ENCODE results near the gene SNX3. TPM values are rescaled to one million over a fixed set of nuclear protein-coding genes. Genes with fewer than 3 reads are reported as not detected.
"Not testable (repeated sequence)": the region's sequence is repeated elsewhere in the genome, so short reads cannot be mapped to it uniquely, and the experiment has no call there.

SNX3 gene
- polyA plus RNA-seq, 4 donors = 140 to 331 (median 209) TPM

GRCh38 chr6:108294727-108295625 is 34.1 kb upstream of the SNX3 start, which contains the start of gene AFG1L:
Gene AFG1L, plus strand, starts transcription at chr6:108295054. Its CDS starts 26 bp downstream, at chr6:108295080.
- Histone ChIP-seq H3K27me3 (ENCODE audit: control insufficient read depth in 3 of 3, insufficient read depth in 3 of 3, low read length in 3 of 3) (no peaks in the 10 kb centered on the region), H3K4me3 (ENCODE audit: low read depth in 1 of 3, low read length in 3 of 3) (peak within 1 kb of the TSS; percentile 61 to 78 (median 70)), H3K36me3 (ENCODE audit: control insufficient read depth in 3 of 3, insufficient read depth in 2 of 3, low read depth in 1 of 3, low read length in 3 of 3) (no peaks in the 10 kb centered on the region), H3K4me1 (ENCODE audit: control insufficient read depth in 3 of 3, insufficient read depth in 2 of 3, low read depth in 1 of 3, low read length in 2 of 3) (peaks cover 0 to 11% (median 2%) of the 10 kb centered on the region in 3 donors), H3K27ac (ENCODE audit: low read depth in 1 of 3, low read length in 2 of 3) (peak within 1 kb of the TSS; percentile 90 to 99 (median 97)), H3K9me3 (ENCODE audit: control insufficient read depth in 2 of 2, insufficient read depth in 1 of 2, low read depth in 1 of 2, low read length in 1 of 2) (no peaks in the 10 kb centered on the region)
- FAIRE-seq (no peak), DNase-seq (peak; percentile 95 to 96)
- 0 to 1% (median 1%) methylated on average over 43 to 46 of the region's 46 CpGs for WGBS, 3 donors

- WGBS, 3 donors = 33 to 34% (median 33%) methylated on average over 16 of the region's 16 CpGs
Measured at GRCh38 chr6:108294297-108294726, 33.5 kb upstream of the SNX3 start.

DNA sequence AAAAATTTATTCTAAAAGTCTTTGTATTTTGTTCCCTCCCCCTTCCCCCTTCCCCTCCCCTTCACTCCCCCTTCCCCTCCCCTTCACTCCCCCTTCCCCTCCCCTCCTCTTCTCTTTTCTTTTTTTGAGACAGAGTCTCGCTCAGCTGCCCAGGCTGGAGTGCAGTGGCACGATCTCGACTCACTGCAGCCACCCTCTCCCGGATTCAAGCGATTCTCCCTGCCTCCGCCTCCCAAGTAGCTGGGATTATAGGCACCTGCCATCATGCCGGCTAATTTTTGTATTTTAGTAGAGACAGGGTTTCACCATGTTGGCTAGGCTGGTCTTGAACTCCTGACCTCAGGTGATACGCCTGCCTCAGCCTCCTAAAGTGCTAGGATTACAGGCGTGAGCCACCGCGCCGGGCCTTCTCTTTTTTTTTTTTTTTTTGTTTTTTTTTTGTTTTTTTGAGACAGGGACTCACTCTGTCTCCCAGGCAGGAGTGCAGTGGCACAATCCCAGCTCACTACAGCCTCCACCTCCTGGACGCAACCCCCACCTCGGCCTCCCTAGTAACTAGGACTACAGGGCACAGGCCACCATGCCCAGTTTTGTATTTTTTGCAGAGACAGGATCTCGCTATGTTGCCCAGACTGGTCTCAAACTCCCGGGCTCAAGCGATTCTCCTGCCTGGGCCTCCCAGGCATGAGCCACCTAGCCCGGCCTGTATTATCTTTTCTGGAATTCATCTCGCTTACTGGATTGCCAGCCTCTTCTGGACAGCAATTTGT is 32.9 kb upstream of the SNX3 start:
- FAIRE-seq = no peak
- 94 to 95% (median 94%) methylated on average over 16 to 19 of the region's 19 CpGs for WGBS, 3 donors
- DNase-seq = no peak
- no peaks in the 10 kb centered on the region for H3K9me3 ChIP-seq (ENCODE audit: control insufficient read depth in 2 of 2, insufficient read depth in 1 of 2, low read depth in 1 of 2, low read length in 1 of 2)
- no peaks in the 10 kb centered on the region for H3K36me3 ChIP-seq (ENCODE audit: control insufficient read depth in 3 of 3, insufficient read depth in 2 of 3, low read depth in 1 of 3, low read length in 3 of 3)
- H3K27ac ChIP-seq (ENCODE audit: low read depth in 1 of 3, low read length in 2 of 3) = peak overlapping the region in 1 of 3 donors; percentile 90
- H3K4me3 ChIP-seq (ENCODE audit: low read depth in 1 of 3, low read length in 3 of 3) = peak overlapping the region in 1 of 3 donors; percentile 61
- H3K4me1 ChIP-seq (ENCODE audit: control insufficient read depth in 3 of 3, insufficient read depth in 2 of 3, low read depth in 1 of 3, low read length in 2 of 3) = peaks cover 0 to 5% (median 2%) of the 10 kb centered on the region in 3 donors
- H3K27me3 ChIP-seq (ENCODE audit: control insufficient read depth in 3 of 3, insufficient read depth in 3 of 3, low read length in 3 of 3) = no peaks in the 10 kb centered on the region

More at GRCh38 chr6:108294297-108294726, 33.5 kb upstream of the SNX3 start:
- Histone ChIP-seq H3K4me1 (ENCODE audit: control insufficient read depth in 3 of 3, insufficient read depth in 2 of 3, low read depth in 1 of 3, low read length in 2 of 3) (peaks cover 0 to 6% (median 2%) of the 10 kb centered on the region in 3 donors), H3K9me3 (ENCODE audit: control insufficient read depth in 2 of 2, insufficient read depth in 1 of 2, low read depth in 1 of 2, low read length in 1 of 2) (no peaks in the 10 kb centered on the region), H3K36me3 (ENCODE audit: control insufficient read depth in 3 of 3, insufficient read depth in 2 of 3, low read depth in 1 of 3, low read length in 3 of 3) (no peaks in the 10 kb centered on the region), H3K27ac (ENCODE audit: low read depth in 1 of 3, low read length in 2 of 3) (peak overlapping the region; percentile 90 to 99 (median 97)), H3K4me3 (ENCODE audit: low read depth in 1 of 3, low read length in 3 of 3) (peak overlapping the region; percentile 61 to 78 (median 70)), H3K27me3 (ENCODE audit: control insufficient read depth in 3 of 3, insufficient read depth in 3 of 3, low read length in 3 of 3) (no peaks in the 10 kb centered on the region)
- DNase-seq = no peak
- no peak for FAIRE-seq

- not testable (repeated sequence) for H3K4me1 ChIP-seq (ENCODE audit: control insufficient read depth in 3 of 3, insufficient read depth in 2 of 3, low read depth in 1 of 3, low read length in 2 of 3); H3K36me3 ChIP-seq (ENCODE audit: control insufficient read depth in 3 of 3, insufficient read depth in 2 of 3, low read depth in 1 of 3, low read length in 3 of 3); H3K4me3 ChIP-seq (ENCODE audit: low read depth in 1 of 3, low read length in 3 of 3); FAIRE-seq; H3K27me3 ChIP-seq (ENCODE audit: control insufficient read depth in 3 of 3, insufficient read depth in 3 of 3, low read length in 3 of 3); H3K27ac ChIP-seq (ENCODE audit: low read depth in 1 of 3, low read length in 2 of 3); DNase-seq; H3K9me3 ChIP-seq (ENCODE audit: control insufficient read depth in 2 of 2, insufficient read depth in 1 of 2, low read depth in 1 of 2, low read length in 1 of 2)
- WGBS, 3 donors = 76 to 94% (median 81%) methylated on average over 3 of the region's 3 CpGs
Measured at GRCh38 chr6:108292561-108292960, 31.7 kb upstream of the SNX3 start.

DNA sequence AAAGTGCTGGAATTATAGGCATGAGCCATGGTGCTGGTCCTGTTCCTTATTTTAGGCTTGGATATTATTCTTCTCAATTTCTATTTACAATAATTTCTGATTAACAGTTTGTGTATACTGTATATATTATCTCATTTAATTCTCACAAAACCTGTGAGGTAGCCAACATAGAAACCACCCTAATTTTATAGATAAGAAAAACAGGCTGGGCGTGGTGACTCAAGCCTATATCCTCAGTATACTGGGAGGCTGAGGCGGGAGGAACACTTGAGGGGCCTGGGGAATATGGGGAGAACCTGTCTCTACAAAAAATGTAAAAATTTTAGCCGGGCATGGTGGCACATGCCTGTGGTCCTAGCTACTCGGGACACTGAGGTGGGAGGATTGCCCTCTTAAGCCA is 30.3 kb upstream of the SNX3 start:
- DNase-seq = no peak
- Histone ChIP-seq H3K36me3 (ENCODE audit: control insufficient read depth in 3 of 3, insufficient read depth in 2 of 3, low read depth in 1 of 3, low read length in 3 of 3) (no peaks in the 10 kb centered on the region), H3K27ac (ENCODE audit: low read depth in 1 of 3, low read length in 2 of 3) (no peak overlapping the region), H3K4me3 (ENCODE audit: low read depth in 1 of 3, low read length in 3 of 3) (no peak overlapping the region), H3K9me3 (ENCODE audit: control insufficient read depth in 2 of 2, insufficient read depth in 1 of 2, low read depth in 1 of 2, low read length in 1 of 2) (no peaks in the 10 kb centered on the region), H3K27me3 (ENCODE audit: control insufficient read depth in 3 of 3, insufficient read depth in 3 of 3, low read length in 3 of 3) (no peaks in the 10 kb centered on the region), H3K4me1 (ENCODE audit: control insufficient read depth in 3 of 3, insufficient read depth in 2 of 3, low read depth in 1 of 3, low read length in 2 of 3) (peaks cover 0 to 5% (median 2%) of the 10 kb centered on the region in 3 donors)
- WGBS, 3 donors = 86 to 93% (median 92%) methylated on average over 4 of the region's 4 CpGs
- FAIRE-seq = no peak

DNA sequence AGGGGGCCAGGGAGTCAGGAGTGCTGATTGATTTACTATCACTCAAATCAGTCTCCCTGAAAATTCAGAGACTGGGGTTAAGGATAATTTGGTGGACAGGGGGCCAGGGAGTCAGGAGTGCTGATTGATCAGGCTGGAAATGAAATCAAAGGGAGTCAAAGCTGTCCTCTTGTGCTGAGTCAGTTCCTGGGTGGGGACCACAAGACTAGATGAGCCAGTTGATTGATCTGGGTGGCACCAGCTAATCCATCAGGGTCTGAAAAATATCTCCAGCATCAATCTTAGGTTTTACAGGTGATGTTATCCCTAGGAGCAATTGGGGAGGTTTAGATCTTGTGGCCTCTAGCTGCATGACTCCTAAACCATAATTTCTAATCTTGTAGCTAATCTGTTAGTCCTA is 27.9 kb upstream of the SNX3 start:
- no peak for FAIRE-seq
- no peak for DNase-seq
- Histone ChIP-seq H3K4me1 (ENCODE audit: control insufficient read depth in 3 of 3, insufficient read depth in 2 of 3, low read depth in 1 of 3, low read length in 2 of 3) (peaks cover 0 to under 1% (median 0%) of the 10 kb centered on the region in 3 donors), H3K27ac (ENCODE audit: low read depth in 1 of 3, low read length in 2 of 3) (no peak overlapping the region), H3K36me3 (ENCODE audit: control insufficient read depth in 3 of 3, insufficient read depth in 2 of 3, low read depth in 1 of 3, low read length in 3 of 3) (no peaks in the 10 kb centered on the region), H3K27me3 (ENCODE audit: control insufficient read depth in 3 of 3, insufficient read depth in 3 of 3, low read length in 3 of 3) (no peaks in the 10 kb centered on the region), H3K9me3 (ENCODE audit: control insufficient read depth in 2 of 2, insufficient read depth in 1 of 2, low read depth in 1 of 2, low read length in 1 of 2) (no peaks in the 10 kb centered on the region), H3K4me3 (ENCODE audit: low read depth in 1 of 3, low read length in 3 of 3) (no peak overlapping the region)

- H3K9me3 ChIP-seq (ENCODE audit: control insufficient read depth in 2 of 2, insufficient read depth in 1 of 2, low read depth in 1 of 2, low read length in 1 of 2) = no peaks in the 10 kb centered on the region
- FAIRE-seq (no peak), DNase-seq (no peak)
- 58 to 69% (median 63%) methylated on average over 3 of the region's 3 CpGs for WGBS, 3 donors
- no peaks in the 10 kb centered on the region for H3K4me1 ChIP-seq (ENCODE audit: control insufficient read depth in 3 of 3, insufficient read depth in 2 of 3, low read depth in 1 of 3, low read length in 2 of 3)
- no peaks in the 10 kb centered on the region for H3K27me3 ChIP-seq (ENCODE audit: control insufficient read depth in 3 of 3, insufficient read depth in 3 of 3, low read length in 3 of 3)
- H3K27ac ChIP-seq (ENCODE audit: low read depth in 1 of 3, low read length in 2 of 3) = no peak overlapping the region
- no peaks in the 10 kb centered on the region for H3K36me3 ChIP-seq (ENCODE audit: control insufficient read depth in 3 of 3, insufficient read depth in 2 of 3, low read depth in 1 of 3, low read length in 3 of 3)
- H3K4me3 ChIP-seq (ENCODE audit: low read depth in 1 of 3, low read length in 3 of 3) = no peak overlapping the region
Measured at GRCh38 chr6:108287373-108287772, 26.5 kb upstream of the SNX3 start.

DNA sequence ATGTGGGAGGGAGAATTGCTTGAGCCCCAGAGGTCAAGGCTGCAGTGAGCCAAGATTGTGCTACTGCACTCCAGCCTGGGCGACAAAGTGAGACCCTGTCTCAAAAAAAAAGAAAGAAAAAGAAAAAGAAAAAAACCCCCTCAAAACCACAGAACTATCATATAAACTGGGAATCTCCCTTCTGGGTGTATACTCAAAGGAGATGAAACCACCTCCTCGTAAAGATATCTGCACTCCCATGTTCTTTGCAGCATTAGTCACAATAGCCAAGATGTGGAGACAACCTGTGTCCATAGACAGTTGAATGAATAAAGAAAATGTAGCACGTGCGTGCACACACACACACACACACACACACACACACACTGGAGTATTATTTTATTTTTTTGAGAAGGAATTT is 25.5 kb upstream of the SNX3 start:
- Histone ChIP-seq H3K9me3 (ENCODE audit: control insufficient read depth in 2 of 2, insufficient read depth in 1 of 2, low read depth in 1 of 2, low read length in 1 of 2) (no peaks in the 10 kb centered on the region), H3K4me3 (ENCODE audit: low read depth in 1 of 3, low read length in 3 of 3) (no peak overlapping the region), H3K4me1 (ENCODE audit: control insufficient read depth in 3 of 3, insufficient read depth in 2 of 3, low read depth in 1 of 3, low read length in 2 of 3) (no peaks in the 10 kb centered on the region), H3K36me3 (ENCODE audit: control insufficient read depth in 3 of 3, insufficient read depth in 2 of 3, low read depth in 1 of 3, low read length in 3 of 3) (no peaks in the 10 kb centered on the region), H3K27me3 (ENCODE audit: control insufficient read depth in 3 of 3, insufficient read depth in 3 of 3, low read length in 3 of 3) (no peaks in the 10 kb centered on the region), H3K27ac (ENCODE audit: low read depth in 1 of 3, low read length in 2 of 3) (no peak overlapping the region)
- DNase-seq (no peak), FAIRE-seq (no peak)
- WGBS, 3 donors = 82 to 89% (median 84%) methylated on average over 4 of the region's 4 CpGs
